H7 (cell line): ENCODE measurements around the gene TIMM17B. TPM values are rescaled to one million over a fixed set of nuclear protein-coding genes. Genes with fewer than 3 reads are reported as not detected.

Experiments
- DNase-seq: peaks from one replicate; pipeline ENCODE4 v3.0.0; 2012
- H3K27me3 ChIP-seq: 2 replicates; pipeline ENCODE4 v1.6.0; 2011; ENCODE audit warnings: mild to moderate bottlenecking, low read length; ENCODE audit not compliant: control insufficient read depth, insufficient read depth
- H3K36me3 ChIP-seq: replicated peaks from 2 replicates; pipeline ENCODE4 v1.5.1; 2011; ENCODE audit warnings: low read length; ENCODE audit not compliant: control insufficient read depth, insufficient read depth
- H3K4me3 ChIP-seq: 2 replicates; pipeline ENCODE4 v1.5.1; 2011; ENCODE audit warnings: low read depth, mild to moderate bottlenecking, control low read depth, low read length, moderate library complexity; ENCODE audit not compliant: insufficient read depth
- total RNA-seq: library from RNA; depleted of rRNA; stranded (reverse); fragments of >200 nt; shearing (Covaris generic); gene quantifications from 2 replicates; pipeline ENCODE4 v1.2.3, GENCODE V29; 2014

Gene TIMM17B
- total RNA-seq, 1 experiment from 2014 or later: 157 TPM

DNA sequence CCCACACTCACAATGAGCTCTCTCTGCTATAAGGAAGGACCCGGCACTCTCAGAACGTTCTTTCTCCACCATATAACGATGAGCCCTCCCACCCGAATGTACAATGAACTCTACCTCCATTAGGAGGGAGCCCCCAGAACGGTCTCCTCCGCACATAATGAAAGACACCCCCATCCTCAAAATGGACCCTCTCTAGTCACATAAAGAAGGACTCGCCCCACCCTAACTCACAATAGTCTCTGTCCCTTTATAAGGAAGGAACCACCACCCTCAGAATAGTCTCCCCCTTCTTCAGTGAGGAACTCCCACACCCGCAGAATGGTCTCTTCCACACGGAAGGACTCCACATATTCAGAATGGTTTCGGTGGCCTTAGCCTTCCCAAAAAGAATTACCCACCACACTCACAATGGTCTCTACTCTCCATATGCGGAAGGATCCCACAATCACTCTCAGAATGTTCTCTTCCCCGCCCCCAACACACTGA is 13.4 kb upstream of the TIMM17B start:
- H3K36me3 ChIP-seq: peaks cover 32% of the 10 kb centered on the region
- no peaks in the 10 kb centered on the region for H3K27me3 ChIP-seq
- no peak for DNase-seq
- peak overlapping the region; percentile 73 for H3K4me3 ChIP-seq

DNA sequence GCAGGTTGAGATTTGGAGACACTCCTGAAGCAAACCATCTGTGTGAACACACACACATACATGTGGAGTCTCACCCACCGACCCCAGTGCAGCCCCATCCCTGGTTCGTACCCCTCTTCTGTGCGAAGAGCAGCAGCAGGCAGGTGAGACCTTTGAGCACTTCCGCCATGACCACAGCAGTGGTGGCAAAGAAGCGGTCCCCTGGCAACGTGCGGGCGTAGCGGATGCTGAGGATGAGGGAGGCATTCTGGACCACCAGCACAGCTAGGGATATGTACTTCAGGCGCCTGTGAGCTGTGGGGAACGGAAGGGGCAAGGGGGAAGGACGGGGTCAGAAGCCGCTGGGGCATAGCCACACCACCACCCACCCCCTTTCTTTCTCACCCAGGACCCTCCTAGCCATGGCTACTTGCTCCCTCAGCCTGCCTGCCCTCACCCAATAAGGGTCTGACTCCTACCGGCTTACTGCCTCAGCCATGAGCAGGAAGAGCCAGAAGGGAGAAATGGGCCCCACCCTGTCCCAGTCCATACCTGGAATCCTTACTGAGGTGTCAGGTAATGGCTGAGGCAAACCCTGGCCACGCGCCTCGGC is 12.2 kb upstream of the TIMM17B start:
- no peak for DNase-seq
- no peaks in the 10 kb centered on the region for H3K27me3 ChIP-seq
- no peak overlapping the region for H3K4me3 ChIP-seq
- peaks cover 20% of the 10 kb centered on the region for H3K36me3 ChIP-seq

DNA sequence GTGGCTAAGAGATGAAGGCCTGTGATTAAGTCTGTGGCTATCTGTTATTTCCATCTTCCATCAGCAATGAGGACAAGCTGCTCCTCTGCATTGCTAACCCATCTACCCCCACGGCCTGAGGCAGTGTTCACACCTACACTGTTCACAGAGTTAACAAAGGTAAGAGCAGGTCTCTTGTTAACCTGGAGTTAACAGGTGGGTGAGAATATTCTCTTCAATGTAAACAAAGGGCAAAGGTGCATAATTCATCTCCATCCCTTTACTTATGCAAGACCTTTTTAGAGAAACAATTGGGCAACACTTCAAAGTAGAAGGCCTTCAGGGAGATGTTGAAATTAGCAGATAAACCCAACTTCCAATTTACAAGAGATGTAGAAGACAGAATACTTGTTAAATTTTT is 11.0 kb upstream of the TIMM17B start:
- H3K4me3 ChIP-seq: no peak overlapping the region
- no peak for DNase-seq
- peaks cover 8% of the 10 kb centered on the region for H3K36me3 ChIP-seq
- no peaks in the 10 kb centered on the region for H3K27me3 ChIP-seq

DNA sequence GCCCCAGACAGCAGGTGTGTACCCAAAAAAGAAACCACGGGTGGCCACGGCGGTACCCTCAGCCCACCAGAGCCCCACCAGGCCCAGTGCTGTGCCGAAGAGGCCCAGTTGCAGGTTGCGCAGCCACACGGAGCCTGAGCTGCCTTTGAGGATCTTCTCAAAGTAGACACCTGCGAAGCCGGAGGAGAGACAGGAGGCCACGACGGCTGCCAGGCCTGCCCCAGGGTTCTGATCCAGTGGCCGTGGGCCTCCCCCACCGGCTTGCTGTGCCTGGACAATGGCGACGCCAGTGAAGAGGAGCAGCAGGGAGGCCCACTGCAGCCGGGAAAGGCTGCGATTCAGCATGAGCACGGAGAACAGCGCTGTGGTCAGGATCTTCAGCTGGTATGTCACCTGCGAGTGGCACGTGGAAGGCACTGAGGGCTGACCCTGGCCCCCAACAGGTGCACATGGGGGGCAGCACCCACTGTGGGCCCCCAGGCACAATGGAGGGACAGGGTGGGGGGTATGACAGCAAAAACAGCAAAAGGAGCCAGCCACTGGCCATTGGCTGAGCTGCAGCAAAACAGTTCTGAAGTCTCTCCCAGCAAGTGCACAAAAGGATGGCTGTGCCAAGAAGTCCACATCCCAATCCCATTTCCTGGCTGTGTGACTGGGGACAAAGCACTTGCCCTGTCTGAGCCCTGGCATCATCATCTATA is 7.7 kb upstream of the TIMM17B start:
- Histone ChIP-seq H3K27me3 (no peaks in the 10 kb centered on the region), H3K36me3 (peaks cover 10% of the 10 kb centered on the region), H3K4me3 (no peak overlapping the region)
- DNase-seq: no peak

GRCh38 chrX:48904626-48905025 is 7.1 kb upstream of the TIMM17B start:
- Histone ChIP-seq H3K36me3 (peaks cover 10% of the 10 kb centered on the region), H3K4me3 (no peak overlapping the region), H3K27me3 (no peaks in the 10 kb centered on the region)
- no peak for DNase-seq

DNA sequence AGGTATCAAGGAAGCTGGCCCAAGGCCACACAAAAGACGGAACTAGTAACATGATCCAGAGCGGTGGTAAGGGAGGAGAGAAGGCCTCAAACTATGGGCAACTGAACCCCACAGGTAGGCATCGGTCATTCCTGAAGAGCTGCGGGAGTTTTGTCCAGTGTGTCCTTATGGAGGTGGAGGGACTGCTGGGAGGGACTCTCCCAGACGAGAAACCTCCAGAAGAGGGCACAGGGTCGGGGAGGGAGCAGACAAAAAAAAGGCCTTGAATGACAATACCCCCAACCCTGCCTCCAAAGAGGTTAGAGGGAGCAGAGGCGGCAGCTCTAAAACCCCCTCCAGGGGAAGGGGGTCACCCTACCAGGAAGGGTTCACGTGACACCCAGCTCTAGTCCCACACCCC is 6.6 kb upstream of the TIMM17B start:
- DNase-seq: peak; percentile 55
- Histone ChIP-seq H3K4me3 (no peak overlapping the region), H3K36me3 (peaks cover 10% of the 10 kb centered on the region), H3K27me3 (no peaks in the 10 kb centered on the region)

GRCh38 chrX:48903290-48903689 is 5.7 kb upstream of the TIMM17B start:
- DNase-seq: no peak
- H3K36me3 ChIP-seq: peaks cover 10% of the 10 kb centered on the region
- no peaks in the 10 kb centered on the region for H3K27me3 ChIP-seq
- no peak overlapping the region for H3K4me3 ChIP-seq

DNA sequence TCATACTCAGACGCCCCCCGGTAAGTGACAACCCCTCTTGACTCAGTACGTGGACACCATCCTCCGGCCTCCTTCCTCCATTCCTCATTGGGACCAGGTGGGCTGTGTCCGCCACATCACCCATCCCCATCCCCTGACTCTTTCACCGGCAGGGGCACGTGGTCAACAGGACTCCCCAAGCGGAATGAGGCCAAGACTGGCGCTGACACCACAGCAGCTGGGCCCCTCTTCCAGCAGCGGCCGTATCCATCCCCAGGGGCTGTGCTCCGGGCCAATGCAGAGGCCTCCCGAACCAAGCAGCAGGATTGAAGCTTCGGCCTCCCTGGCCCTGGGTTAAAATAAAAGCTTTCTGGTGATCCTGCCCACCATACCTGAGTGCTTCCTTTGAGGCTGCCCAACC is 5.2 kb upstream of the TIMM17B start:
- no peak for DNase-seq
- Histone ChIP-seq H3K36me3 (peaks cover 10% of the 10 kb centered on the region), H3K27me3 (no peaks in the 10 kb centered on the region), H3K4me3 (no peak overlapping the region)

DNA sequence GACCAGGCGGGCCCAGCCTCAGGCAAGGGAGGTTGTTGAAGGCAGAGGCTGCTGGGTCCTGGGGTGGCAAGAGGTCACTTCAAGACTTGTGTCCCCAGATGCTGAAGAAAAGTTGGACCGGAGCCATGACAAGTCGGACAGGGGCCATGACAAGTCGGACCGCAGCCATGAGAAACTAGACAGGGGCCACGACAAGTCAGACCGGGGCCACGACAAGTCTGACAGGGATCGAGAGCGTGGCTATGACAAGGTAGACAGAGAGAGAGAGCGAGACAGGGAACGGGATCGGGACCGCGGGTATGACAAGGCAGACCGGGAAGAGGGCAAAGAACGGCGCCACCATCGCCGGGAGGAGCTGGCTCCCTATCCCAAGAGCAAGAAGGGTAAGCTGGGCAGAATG is 4.6 kb upstream of the TIMM17B start:
- Histone ChIP-seq H3K4me3 (no peak overlapping the region), H3K27me3 (no peaks in the 10 kb centered on the region), H3K36me3 (peaks cover 10% of the 10 kb centered on the region)
- DNase-seq: no peak

DNA sequence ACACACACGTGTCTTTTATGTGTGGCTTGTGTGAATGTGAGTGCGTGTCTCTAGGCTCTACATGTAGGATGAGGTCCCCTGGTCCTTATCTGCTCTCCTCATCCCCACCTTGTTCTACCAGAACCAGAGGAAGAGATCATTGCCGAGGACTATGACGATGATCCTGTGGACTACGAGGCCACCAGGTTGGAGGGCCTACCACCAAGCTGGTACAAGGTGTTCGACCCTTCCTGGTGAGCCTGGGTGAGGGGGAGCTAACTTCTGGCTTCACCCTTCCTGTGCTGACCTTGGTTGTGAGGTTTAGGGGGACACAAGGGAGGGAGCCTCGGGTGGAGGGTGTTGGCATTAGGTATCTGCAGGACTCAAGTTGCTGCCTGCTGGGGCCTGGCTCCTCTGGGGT is 3.5 kb upstream of the TIMM17B start:
- Histone ChIP-seq H3K36me3 (peaks cover 6% of the 10 kb centered on the region), H3K27me3 (no peaks in the 10 kb centered on the region), H3K4me3 (no peak overlapping the region)
- DNase-seq: no peak

GRCh38 chrX:48899078-48899410 is 1.5 kb upstream of the TIMM17B start:
- H3K4me3 ChIP-seq: no peak overlapping the region

GRCh38 chrX:48897157-48897624 is 377 bp downstream of the TIMM17B start:
- peaks cover 5% of the 10 kb centered on the region for H3K36me3 ChIP-seq
- peak overlapping the region; percentile 87 for H3K4me3 ChIP-seq
- peak; percentile 93 for DNase-seq
- H3K27me3 ChIP-seq: no peaks in the 10 kb centered on the region

More at GRCh38 chrX:48899078-48899410, 1.5 kb upstream of the TIMM17B start:
- H3K27me3 ChIP-seq: no peaks in the 10 kb centered on the region
- no peak for DNase-seq
- H3K36me3 ChIP-seq: peaks cover 6% of the 10 kb centered on the region

- peaks cover 5% of the 10 kb centered on the region for H3K36me3 ChIP-seq
- peak overlapping the region; percentile 87 for H3K4me3 ChIP-seq
- no peaks in the 10 kb centered on the region for H3K27me3 ChIP-seq
- peak; percentile 75 for DNase-seq
Measured at GRCh38 chrX:48896611-48897011, 957 bp downstream of the TIMM17B start.

GRCh38 chrX:48894891-48895290 is 2.7 kb downstream of the TIMM17B start:
- Histone ChIP-seq H3K4me3 (no peak overlapping the region), H3K36me3 (peaks cover 1% of the 10 kb centered on the region), H3K27me3 (no peaks in the 10 kb centered on the region)
- peak; percentile 9 for DNase-seq

GRCh38 chrX:48893556-48894348 is 3.8 kb downstream of the TIMM17B start:
- Histone ChIP-seq H3K36me3 (peaks cover 1% of the 10 kb centered on the region), H3K27me3 (no peaks in the 10 kb centered on the region), H3K4me3 (no peak overlapping the region)
- DNase-seq: peak; percentile 8
